AG09309 (cell line): Measurements from ENCODE around the gene UBE2D2.

Experiments used
- DNase-seq: peaks from one replicate; pipeline ENCODE4 v3.0.0-alpha.2; 2010; ENCODE audit warnings: low read depth
- H3K4me3 ChIP-seq: 2 replicates; pipeline ENCODE4 v1.5.1; 2011; ENCODE audit warnings: mild to moderate bottlenecking, low read depth, low read length, moderate library complexity; ENCODE audit not compliant: control insufficient read depth
- TF ChIP-seq, protein P1 (sequence below): IDR thresholded peaks from 2 replicates; pipeline ENCODE4 v1.5.1; 2011; ENCODE audit warnings: mild to moderate bottlenecking, low read depth, low read length, inconsistent platforms; ENCODE audit not compliant: insufficient read depth, control insufficient read depth; ENCODE audit errors: missing control alignments

UBE2D2 gene

GRCh38 chr5:139634541-139634940, 73.4 kb downstream of the UBE2D2 start:
- TF ChIP-seq, protein P1, sequence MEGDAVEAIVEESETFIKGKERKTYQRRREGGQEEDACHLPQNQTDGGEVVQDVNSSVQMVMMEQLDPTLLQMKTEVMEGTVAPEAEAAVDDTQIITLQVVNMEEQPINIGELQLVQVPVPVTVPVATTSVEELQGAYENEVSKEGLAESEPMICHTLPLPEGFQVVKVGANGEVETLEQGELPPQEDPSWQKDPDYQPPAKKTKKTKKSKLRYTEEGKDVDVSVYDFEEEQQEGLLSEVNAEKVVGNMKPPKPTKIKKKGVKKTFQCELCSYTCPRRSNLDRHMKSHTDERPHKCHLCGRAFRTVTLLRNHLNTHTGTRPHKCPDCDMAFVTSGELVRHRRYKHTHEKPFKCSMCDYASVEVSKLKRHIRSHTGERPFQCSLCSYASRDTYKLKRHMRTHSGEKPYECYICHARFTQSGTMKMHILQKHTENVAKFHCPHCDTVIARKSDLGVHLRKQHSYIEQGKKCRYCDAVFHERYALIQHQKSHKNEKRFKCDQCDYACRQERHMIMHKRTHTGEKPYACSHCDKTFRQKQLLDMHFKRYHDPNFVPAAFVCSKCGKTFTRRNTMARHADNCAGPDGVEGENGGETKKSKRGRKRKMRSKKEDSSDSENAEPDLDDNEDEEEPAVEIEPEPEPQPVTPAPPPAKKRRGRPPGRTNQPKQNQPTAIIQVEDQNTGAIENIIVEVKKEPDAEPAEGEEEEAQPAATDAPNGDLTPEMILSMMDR, result no peak
- no peak overlapping the region for H3K4me3 ChIP-seq
- DNase-seq, result no peak

- DNase-seq, result no peak
- H3K4me3 ChIP-seq, result no peak overlapping the region
- TF ChIP-seq, protein P1, result no peak
Measured at GRCh38 chr5:139635191-139635590, 74.1 kb downstream of the UBE2D2 start.

DNA sequence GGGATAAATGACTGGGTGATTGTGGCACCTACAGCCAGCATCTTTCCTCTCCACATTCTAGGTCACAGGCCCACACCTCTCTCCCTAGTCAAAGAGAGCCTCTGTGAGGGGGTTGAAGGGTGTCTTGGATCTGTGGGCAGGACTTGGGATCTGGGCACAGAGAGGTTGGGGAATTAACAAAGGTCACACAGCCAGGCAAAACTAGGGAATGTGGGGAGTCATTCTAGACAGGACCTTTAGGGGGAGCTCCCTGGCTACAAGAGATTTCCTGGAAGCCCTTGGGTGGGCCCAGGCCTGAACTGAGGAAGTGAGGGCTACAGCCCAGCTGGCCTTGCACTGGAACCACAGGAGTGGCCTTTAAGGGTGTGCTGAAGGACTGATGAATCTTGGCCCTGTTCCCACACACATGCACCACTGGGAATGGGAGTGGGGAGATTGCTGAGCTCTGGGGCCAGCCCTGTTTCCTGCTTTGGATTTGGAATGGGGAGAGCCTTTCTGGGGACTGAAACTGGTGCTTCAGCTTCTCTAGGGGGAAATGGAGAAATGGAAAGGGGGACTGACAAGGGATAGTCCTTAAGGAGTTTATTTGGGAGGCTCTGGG, 74.6 kb downstream of the UBE2D2 start:
- DNase-seq, result peak; percentile 85
- TF ChIP-seq, protein P1, result peak; percentile 72
- H3K4me3 ChIP-seq, result no peak overlapping the region

DNA sequence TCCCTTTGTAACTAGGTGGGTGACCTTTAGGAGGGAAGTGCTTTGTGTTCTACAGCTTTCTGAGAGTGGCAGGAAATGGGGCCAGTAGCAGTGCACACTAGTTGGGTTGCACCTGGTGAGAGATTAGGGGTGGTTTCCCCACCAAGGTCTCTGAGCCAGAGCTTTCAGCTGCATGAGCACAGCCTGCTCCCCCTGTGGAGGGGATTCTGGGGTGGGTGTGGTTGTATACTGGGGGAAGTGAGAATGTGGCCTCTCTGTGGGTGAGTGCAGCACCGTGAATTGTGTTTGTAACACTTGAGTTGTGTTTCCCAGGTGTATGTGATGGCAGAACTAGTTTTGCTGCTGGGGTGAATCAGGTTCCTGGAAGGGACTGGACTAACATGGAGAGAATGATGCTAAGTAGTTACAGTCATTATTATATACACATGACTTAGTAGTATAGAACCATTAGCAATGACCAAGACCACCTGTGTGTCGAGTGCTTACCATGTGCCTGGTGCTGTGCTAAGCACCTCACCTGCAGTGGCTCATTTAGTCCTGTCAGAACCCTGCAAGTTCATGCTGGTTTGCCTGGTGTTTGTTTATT, 75.2 kb downstream of the UBE2D2 start:
- H3K4me3 ChIP-seq, result no peak overlapping the region
- DNase-seq, result no peak
- TF ChIP-seq, protein P1, result no peak

GRCh38 chr5:139636975-139637408, 75.9 kb downstream of the UBE2D2 start:
- DNase-seq, result no peak
- peak overlapping the region; percentile 48 for H3K4me3 ChIP-seq
- TF ChIP-seq, protein P1, result no peak

DNA sequence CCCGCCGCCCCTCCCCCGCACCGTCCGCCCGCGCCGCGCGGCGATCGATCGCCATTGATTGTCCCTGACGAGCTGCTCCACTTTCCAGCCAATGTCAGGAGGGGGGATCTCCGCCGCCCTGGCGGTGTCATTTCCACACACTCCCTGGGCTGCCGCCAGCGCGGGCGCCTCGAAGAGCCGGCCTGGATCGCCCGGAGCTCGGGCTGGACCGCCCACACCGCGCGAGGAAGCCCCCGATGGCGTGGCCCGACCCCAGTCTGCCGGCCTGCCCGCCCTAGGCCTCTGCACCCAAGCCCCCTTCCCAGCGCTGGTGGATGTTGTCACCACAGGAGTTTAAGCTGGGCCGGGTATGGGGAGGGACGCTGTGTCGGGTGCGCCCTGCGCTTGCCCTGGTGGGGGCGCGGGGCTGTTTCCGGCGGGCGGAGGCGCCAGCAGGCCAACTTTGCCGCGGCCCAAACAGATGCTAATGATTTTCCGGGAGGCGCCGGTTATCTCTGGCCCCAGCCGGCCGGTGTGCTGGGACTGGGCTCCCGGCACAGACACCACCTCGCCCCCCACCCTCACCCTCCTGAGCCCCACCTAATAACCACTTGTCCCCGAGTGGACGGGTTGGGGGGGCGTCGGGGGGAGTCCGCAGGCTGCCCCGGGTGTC, 76.4 kb downstream of the UBE2D2 start:
- peak overlapping the region; percentile 48 for H3K4me3 ChIP-seq
- DNase-seq, result no peak
- TF ChIP-seq, protein P1, result peak; percentile 30
